Ishikawa (cell line): ENCODE results near the gene GALNT8.

Experiments
- EGR1 ChIP-seq: IDR thresholded peaks from 2 replicates; pipeline ENCODE4 v1.6.1; 2012
- EP300 ChIP-seq: IDR thresholded peaks from 2 replicates; pipeline ENCODE4 v1.6.1; 2012; ENCODE audit warnings: borderline replicate concordance
- RAD21 ChIP-seq: IDR thresholded peaks from 2 replicates; pipeline ENCODE4 v1.6.1; 2012; ENCODE audit warnings: low read depth
- TAF1 ChIP-seq: IDR thresholded peaks from 2 replicates; pipeline ENCODE4 v1.6.1; 2012; ENCODE audit warnings: low read depth, mild to moderate bottlenecking
- YY1 ChIP-seq: IDR thresholded peaks from 2 replicates; pipeline ENCODE4 v1.6.1; 2012; ENCODE audit warnings: low read depth
- TF ChIP-seq, protein P1 (sequence below): IDR thresholded peaks from 2 replicates; pipeline ENCODE4 v1.6.1; 2012; ENCODE audit warnings: low read depth, mild to moderate bottlenecking
- TF ChIP-seq, protein P2 (sequence below): IDR thresholded peaks from 2 replicates; pipeline ENCODE4 v1.6.1; 2012
- TF ChIP-seq, protein P3 (sequence below): IDR thresholded peaks from 2 replicates; pipeline ENCODE4 v1.6.1; 2012

DNA sequence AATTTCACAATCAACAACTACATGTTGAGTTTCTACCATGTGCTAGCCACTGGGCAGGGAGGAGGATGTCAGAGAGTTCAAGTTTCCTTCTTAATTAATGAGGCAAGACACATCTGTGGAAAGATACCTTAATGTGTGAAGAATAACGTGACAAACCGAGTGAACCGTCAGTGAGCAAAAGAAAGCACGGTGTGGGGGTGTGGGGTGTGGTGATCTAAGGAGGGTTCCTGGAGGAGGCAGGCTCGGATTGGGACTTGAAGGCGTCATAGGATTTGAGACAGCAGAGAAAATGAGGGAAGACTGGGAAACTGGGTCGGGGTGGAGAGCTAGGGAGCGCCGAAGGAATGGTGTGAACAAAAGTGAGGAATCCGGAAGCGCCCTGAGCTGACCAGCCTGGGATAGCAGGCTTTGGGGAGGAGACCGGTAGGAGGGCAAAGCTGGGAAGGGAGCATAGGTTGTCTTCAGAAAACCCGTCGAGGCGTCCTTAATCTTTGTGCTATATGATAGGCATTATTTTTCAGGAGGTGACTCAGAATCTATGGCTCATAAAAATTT, 22.3 kb downstream of the GALNT8 start:
- TF ChIP-seq, protein P1, sequence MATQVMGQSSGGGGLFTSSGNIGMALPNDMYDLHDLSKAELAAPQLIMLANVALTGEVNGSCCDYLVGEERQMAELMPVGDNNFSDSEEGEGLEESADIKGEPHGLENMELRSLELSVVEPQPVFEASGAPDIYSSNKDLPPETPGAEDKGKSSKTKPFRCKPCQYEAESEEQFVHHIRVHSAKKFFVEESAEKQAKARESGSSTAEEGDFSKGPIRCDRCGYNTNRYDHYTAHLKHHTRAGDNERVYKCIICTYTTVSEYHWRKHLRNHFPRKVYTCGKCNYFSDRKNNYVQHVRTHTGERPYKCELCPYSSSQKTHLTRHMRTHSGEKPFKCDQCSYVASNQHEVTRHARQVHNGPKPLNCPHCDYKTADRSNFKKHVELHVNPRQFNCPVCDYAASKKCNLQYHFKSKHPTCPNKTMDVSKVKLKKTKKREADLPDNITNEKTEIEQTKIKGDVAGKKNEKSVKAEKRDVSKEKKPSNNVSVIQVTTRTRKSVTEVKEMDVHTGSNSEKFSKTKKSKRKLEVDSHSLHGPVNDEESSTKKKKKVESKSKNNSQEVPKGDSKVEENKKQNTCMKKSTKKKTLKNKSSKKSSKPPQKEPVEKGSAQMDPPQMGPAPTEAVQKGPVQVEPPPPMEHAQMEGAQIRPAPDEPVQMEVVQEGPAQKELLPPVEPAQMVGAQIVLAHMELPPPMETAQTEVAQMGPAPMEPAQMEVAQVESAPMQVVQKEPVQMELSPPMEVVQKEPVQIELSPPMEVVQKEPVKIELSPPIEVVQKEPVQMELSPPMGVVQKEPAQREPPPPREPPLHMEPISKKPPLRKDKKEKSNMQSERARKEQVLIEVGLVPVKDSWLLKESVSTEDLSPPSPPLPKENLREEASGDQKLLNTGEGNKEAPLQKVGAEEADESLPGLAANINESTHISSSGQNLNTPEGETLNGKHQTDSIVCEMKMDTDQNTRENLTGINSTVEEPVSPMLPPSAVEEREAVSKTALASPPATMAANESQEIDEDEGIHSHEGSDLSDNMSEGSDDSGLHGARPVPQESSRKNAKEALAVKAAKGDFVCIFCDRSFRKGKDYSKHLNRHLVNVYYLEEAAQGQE, result no peak
- TF ChIP-seq TAF1 (no peak), YY1 (no peak), EP300 (no peak), RAD21 (no peak), EGR1 (no peak)
- TF ChIP-seq, protein P2, sequence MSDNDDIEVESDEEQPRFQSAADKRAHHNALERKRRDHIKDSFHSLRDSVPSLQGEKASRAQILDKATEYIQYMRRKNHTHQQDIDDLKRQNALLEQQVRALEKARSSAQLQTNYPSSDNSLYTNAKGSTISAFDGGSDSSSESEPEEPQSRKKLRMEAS, result no peak
- TF ChIP-seq, protein P3, sequence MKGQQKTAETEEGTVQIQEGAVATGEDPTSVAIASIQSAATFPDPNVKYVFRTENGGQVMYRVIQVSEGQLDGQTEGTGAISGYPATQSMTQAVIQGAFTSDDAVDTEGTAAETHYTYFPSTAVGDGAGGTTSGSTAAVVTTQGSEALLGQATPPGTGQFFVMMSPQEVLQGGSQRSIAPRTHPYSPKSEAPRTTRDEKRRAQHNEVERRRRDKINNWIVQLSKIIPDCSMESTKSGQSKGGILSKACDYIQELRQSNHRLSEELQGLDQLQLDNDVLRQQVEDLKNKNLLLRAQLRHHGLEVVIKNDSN, result no peak
